ENCODE measurements around the gene SFT2D1. TPM values are rescaled to one million over a fixed set of nuclear protein-coding genes. Genes with fewer than 3 reads are reported as not detected.

Gene SFT2D1
- total RNA-seq, 2 donors from 2014 or later: 65.0 to 73.3 TPM

- Histone ChIP-seq H3K27ac (peak overlapping the region; percentile 83), H3K4me3 (peak overlapping the region; percentile 84), H3K4me1 (no peaks in the 10 kb centered on the region), H3K9me3 (no peaks in the 10 kb centered on the region), H3K36me3 (no peaks in the 10 kb centered on the region), H3K27me3 (no peaks in the 10 kb centered on the region), H3K9ac (ENCODE audit: low read depth in 2 of 2, low read length in 2 of 2) (peak overlapping the region; percentile 30 to 98)
- no peak for DNase-seq
- TF ChIP-seq CTCF (IDR thresholded peaks at IDR 0.05): no peak
- intact Hi-C loops (cut with DNase I): loop anchor here (5.0 kb wide), 1 partner anchor 36 kb away; no protein-coding TSS in a partner anchor
Observed at GRCh38 chr6:166341464-166341863, 881 bp downstream of the SFT2D1 start.

- no peak overlapping the region for H3K27ac ChIP-seq
- no peak for TF ChIP-seq CTCF (IDR thresholded peaks at IDR 0.05)
- H3K4me3 ChIP-seq: no peak overlapping the region
- no peak for DNase-seq
- H3K9ac ChIP-seq (ENCODE audit: low read depth in 2 of 2, low read length in 2 of 2): no peak overlapping the region
- no peaks in the 10 kb centered on the region for H3K36me3 ChIP-seq
- H3K27me3 ChIP-seq: no peaks in the 10 kb centered on the region
- H3K4me1 ChIP-seq: no peaks in the 10 kb centered on the region
- intact Hi-C loops (cut with DNase I): no loop called here
- H3K9me3 ChIP-seq: no peaks in the 10 kb centered on the region
Observed at GRCh38 chr6:166338854-166339253, 3.5 kb downstream of the SFT2D1 start.

DNA sequence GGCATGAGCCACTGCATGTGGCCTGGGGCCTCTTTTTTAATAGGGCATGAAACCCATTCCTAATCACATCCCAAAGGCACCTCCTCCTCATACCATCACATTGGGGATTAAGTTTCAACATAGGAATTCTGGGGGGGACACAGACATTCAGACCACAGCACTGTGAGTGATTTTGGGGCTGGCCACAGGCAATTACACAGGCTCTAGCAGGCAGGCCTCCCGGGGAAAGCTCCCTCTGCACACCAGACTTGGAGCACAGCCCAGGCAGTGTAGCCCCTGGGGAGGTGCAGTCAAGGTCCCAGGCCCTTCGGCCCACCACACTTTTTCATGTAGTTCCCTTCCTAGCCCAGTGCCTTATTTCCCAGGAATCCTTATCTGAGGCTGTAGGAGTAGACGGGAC lies 5.5 kb downstream of the SFT2D1 start:
- Histone ChIP-seq H3K27me3 (no peaks in the 10 kb centered on the region), H3K36me3 (no peaks in the 10 kb centered on the region), H3K9me3 (no peaks in the 10 kb centered on the region), H3K4me1 (peaks cover 3% of the 10 kb centered on the region), H3K9ac (ENCODE audit: low read depth in 2 of 2, low read length in 2 of 2) (no peak overlapping the region), H3K27ac (no peak overlapping the region), H3K4me3 (no peak overlapping the region)
- no peak for DNase-seq
- intact Hi-C loops (cut with DNase I): no loop called here
- TF ChIP-seq CTCF (IDR thresholded peaks at IDR 0.05): no peak

- H3K4me1 ChIP-seq: peaks cover 8% of the 10 kb centered on the region
- no peaks in the 10 kb centered on the region for H3K36me3 ChIP-seq
- H3K9me3 ChIP-seq: no peaks in the 10 kb centered on the region
- TF ChIP-seq CTCF (IDR thresholded peaks at IDR 0.05): no peak
- H3K27me3 ChIP-seq: no peaks in the 10 kb centered on the region
- no peak overlapping the region for H3K9ac ChIP-seq (ENCODE audit: low read depth in 2 of 2, low read length in 2 of 2)
- H3K27ac ChIP-seq: no peak overlapping the region
- intact Hi-C loops (cut with DNase I): no loop called here
- no peak overlapping the region for H3K4me3 ChIP-seq
- no peak for DNase-seq
Observed at GRCh38 chr6:166335378-166336302, 6.7 kb downstream of the SFT2D1 start.

GRCh38 chr6:166334878-166335277 lies 7.5 kb downstream of the SFT2D1 start:
- Histone ChIP-seq H3K27ac (no peak overlapping the region), H3K27me3 (no peaks in the 10 kb centered on the region), H3K9me3 (no peaks in the 10 kb centered on the region), H3K9ac (ENCODE audit: low read depth in 2 of 2, low read length in 2 of 2) (no peak overlapping the region), H3K4me3 (no peak overlapping the region), H3K4me1 (peaks cover 11% of the 10 kb centered on the region), H3K36me3 (no peaks in the 10 kb centered on the region)
- no peak for DNase-seq
- no peak for TF ChIP-seq CTCF (IDR thresholded peaks at IDR 0.05)
- intact Hi-C loops (cut with DNase I): no loop called here

All from colonic mucosa (tissue), 4 donors.